Coronary artery (tissue), 2 donors: Measurements from ENCODE around the gene P2RY8.

Experiments used
- DNase-seq: peaks from one replicate; pipeline ENCODE4 v3.0.0-alpha.2; 2017; ENCODE audit warnings: low spot score
- H3K27ac ChIP-seq, 2 donors: fragments of 200-600 bp; sonication (generic); one replicate each; pipeline ENCODE4 v1.5.1; 2016 to 2019
- H3K4me3 ChIP-seq: fragments of 200-600 bp; sonication (generic); 2 replicates; pipeline ENCODE4 v1.5.1; 2016; ENCODE audit warnings: mild to moderate bottlenecking, moderate library complexity
- TF ChIP-seq, protein P1 (sequence below): fragments of 200-600 bp; sonication (generic); IDR thresholded peaks from one replicate; pipeline ENCODE4 v1.5.1; 2019; ENCODE audit warnings: antibody characterized with exemption

P2RY8 gene

DNA sequence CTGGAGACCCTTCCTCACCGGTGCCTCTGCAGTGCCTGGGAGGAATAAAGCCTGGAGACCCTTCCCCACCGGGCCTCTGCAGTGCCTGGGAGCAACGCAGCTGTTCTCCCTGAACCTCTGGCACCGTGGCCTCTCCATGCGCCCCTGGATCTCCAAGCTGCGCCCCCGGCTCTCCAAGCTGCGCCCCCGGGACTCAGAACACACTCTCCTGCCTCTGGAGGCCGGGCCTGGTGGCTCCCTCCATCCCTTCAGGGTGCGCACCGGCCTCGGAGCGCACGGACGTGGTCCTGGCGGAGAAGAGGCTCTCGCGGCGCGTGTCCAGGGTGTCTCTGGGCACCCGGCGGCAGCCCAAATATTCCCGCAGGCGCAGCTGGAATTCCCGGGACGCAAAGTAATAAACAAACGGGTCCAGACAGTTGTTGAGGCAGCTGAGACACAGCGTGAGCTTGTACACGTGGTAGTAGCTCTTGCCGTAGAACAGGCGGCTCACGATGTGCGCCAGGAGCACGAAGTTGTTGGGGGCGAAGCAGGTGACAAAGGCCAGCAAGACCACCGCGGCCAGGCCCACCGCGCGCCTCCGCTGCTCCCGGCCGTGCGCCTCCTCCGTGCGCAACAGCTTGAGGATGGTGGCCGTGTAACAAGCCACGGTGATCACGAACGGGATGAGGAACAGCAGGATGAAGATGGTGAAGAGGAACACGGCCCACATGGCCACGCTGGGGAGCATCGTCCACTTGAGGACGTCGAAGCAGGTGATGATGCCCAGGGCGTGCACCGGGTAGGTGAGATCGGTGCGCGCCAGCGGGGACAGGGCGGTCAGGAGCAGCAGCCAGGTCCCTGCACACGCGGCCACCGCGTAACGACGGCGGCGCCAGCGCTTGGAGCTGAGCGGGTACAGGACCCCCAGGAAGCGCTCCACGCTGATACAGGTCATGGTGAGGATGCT, 71.4 kb downstream of the P2RY8 start:
- TF ChIP-seq, protein P1, sequence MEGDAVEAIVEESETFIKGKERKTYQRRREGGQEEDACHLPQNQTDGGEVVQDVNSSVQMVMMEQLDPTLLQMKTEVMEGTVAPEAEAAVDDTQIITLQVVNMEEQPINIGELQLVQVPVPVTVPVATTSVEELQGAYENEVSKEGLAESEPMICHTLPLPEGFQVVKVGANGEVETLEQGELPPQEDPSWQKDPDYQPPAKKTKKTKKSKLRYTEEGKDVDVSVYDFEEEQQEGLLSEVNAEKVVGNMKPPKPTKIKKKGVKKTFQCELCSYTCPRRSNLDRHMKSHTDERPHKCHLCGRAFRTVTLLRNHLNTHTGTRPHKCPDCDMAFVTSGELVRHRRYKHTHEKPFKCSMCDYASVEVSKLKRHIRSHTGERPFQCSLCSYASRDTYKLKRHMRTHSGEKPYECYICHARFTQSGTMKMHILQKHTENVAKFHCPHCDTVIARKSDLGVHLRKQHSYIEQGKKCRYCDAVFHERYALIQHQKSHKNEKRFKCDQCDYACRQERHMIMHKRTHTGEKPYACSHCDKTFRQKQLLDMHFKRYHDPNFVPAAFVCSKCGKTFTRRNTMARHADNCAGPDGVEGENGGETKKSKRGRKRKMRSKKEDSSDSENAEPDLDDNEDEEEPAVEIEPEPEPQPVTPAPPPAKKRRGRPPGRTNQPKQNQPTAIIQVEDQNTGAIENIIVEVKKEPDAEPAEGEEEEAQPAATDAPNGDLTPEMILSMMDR: no peak
- Histone ChIP-seq H3K27ac (no peak overlapping the region), H3K4me3 (no peak overlapping the region)
- DNase-seq: peak; percentile 67

DNA sequence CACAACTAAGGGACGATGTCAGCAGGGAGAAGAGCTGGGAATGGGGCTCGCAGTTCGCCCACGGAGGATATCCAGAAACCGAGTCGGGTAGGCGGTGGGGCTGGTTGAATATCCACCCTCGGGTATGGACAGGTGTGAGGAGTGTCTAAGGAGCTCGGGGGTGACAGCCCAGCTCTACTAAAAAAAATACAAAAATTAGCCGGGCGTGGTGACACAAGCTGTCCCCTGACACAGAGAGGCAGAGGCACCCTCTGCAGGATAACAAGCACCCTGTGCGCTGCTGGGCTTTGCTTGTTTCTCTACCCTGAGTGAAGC, 72.1 kb downstream of the P2RY8 start:
- TF ChIP-seq, protein P1: no peak
- peak; percentile 46 for DNase-seq
- no peak overlapping the region for H3K27ac ChIP-seq
- no peak overlapping the region for H3K4me3 ChIP-seq

DNA sequence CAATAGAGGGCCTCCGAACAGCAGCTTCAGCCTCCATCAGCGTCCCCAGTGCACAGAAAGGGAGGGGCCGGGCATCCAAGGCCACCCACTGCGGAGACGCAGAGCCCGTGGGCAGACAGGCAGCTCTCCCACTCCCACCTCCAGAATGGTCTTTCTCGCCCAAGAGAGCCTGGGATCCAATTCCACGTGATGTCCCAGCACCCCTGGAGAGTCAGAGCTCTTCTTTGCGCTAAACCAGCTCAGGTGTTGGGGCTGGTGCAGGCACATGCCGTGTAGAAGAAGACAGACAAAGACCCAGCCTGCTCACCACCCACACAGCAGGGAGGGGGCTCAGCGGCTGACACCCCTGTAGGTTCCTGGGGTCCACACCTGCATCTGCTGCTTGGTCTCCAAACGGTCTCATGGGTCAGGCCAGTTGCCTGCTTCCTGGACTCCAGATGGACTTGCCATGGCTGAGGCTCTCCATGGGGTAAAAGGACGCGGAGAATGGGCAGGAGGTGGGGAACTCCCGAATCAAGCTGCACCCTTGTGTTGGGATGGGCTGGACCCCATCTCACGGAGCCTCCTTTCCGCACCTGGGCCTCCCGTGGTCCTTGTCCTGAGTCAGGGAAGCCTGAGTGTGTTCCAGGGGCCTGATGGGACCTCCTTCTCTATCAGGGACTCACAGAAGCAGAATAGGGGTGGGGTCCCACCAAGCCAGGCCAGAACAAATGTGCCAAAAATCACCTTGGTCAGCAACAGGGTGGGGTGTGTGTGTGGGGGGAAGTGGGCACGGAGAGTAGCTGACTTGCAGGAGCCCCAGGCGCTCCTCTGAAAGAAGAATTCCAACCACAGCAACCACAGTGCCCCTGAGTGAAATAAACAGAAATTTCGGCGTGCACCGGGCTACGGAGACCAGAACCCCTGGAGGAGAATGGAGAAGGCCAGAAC, 72.7 kb downstream of the P2RY8 start:
- H3K27ac ChIP-seq: no peak overlapping the region
- peak; percentile 65 for DNase-seq
- TF ChIP-seq, protein P1: no peak
- H3K4me3 ChIP-seq: no peak overlapping the region

DNA sequence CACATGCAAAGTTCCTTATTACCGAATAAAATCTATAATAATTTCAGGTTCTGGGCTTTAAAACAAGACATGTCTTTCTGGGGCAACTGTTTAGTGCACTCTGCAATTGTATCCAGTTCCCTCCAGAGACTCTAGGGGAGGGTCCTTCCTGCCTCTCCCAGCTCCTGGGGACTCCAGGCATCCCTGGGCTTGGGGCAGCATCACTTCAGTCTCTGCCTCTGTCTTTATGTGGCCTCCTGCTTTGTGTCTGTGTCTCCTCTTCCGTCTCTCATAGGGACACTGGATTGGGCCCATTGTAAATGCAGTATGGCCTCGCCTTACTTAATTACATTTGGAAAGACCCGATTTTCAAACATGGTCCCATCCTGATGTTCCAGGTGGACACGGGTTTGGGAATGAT, 73.4 kb downstream of the P2RY8 start:
- H3K4me3 ChIP-seq: no peak overlapping the region
- no peak for DNase-seq
- TF ChIP-seq, protein P1: no peak
- no peak overlapping the region for H3K27ac ChIP-seq

DNA sequence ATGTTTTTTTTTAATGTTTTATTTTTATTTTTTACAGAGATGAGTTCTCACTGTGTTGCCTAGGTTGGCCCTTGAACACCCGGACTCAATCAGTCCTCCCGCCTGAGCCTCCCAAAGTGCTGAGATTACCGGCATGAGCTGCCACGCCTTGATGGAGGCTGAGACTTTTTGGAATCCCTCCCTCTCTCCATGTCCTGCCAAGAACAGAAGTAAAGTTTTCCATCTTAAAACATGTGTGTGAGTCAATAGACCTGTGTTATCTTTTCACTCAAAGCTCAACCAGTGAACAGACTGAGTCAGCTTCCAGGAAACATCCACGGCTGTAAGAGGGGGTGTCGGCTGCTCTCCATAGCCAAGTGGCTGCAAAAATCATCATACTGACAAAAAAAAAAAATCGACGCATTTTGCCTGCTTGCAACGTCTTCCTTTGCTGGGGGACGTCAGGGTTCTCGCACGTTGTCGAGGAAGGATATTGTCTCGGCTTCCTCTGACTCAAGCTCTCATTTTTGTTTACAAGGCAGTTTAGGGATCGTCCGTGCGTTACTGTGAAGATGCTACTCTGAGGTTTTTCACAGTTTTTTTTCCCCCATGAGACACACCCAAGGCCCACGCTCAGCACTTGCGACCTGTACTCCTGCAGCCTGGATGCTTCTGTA, 74.3 kb downstream of the P2RY8 start:
- peak; percentile 62 for DNase-seq
- Histone ChIP-seq H3K4me3 (no peak overlapping the region), H3K27ac (no peak overlapping the region)
- TF ChIP-seq, protein P1: no peak

DNA sequence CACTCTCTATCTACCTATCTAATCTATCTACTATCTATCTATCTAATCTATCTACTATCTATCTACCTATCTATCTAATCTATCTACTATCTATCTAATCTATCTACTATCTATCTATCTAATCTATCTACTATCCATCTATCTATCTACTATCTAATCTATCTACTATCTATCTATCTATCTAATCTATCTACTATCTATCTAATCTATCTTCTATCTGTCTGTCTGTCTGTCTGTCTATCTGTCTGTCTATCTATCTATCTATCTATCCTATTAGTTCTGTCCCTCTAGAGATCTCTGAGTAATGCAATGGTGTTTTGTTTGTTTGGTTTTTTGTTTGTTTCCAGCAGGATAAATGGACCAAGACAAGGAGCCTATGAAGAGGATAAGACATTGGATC, 74.9 kb downstream of the P2RY8 start:
- DNase-seq: no peak
- TF ChIP-seq, protein P1: no peak
- Histone ChIP-seq H3K27ac (no peak overlapping the region), H3K4me3 (no peak overlapping the region)
